ENCODE results near the gene RTN1.
A peak's percentile ranks its signal among the peaks of the same experiment; 100 is the strongest.

DNA sequence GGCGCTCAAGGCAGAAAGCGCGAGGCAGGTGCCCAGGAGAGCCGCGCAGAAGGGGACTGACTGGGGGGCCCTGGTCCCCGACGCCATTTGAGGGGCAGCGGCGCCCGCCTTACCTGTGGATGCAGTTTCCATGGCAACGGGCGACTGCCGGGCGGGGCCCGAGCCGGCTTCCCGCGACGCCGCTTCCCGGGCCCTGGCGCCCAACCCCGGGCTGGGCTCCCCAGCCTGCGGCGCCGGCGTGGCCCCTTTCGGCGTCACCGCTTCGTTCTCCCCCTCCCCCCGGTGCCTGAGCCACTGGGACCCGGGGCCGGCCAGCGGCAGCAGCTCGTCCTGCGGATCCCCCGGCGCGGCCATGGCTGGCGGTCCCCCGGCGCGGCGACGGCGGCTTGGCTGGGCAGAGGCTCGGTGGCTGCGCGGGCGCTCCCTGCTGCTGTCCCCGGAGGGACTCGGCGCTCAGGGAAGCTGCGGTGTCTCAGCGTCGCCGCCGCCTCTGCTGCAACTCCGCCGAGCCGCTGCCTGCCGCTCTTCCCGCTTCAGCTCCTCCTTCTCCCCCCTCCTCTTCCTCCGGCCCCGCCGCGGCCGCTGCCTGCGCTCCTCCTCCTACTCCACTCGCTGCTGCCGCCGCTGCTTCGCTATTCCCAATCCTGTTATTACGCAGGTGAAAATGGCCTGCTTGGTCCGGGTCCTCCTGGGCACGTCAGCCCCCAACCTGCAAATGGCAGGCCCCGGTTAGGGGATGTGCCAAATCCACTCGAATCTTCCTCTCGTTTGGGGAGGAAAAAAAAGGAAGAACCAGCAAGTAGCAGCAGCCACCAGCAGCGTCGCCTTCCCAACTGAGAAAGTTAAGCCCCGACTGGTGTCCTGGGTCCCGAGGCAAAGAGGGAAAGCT, at the start of gene RTN1:
- TF ChIP-seq, protein P1, sequence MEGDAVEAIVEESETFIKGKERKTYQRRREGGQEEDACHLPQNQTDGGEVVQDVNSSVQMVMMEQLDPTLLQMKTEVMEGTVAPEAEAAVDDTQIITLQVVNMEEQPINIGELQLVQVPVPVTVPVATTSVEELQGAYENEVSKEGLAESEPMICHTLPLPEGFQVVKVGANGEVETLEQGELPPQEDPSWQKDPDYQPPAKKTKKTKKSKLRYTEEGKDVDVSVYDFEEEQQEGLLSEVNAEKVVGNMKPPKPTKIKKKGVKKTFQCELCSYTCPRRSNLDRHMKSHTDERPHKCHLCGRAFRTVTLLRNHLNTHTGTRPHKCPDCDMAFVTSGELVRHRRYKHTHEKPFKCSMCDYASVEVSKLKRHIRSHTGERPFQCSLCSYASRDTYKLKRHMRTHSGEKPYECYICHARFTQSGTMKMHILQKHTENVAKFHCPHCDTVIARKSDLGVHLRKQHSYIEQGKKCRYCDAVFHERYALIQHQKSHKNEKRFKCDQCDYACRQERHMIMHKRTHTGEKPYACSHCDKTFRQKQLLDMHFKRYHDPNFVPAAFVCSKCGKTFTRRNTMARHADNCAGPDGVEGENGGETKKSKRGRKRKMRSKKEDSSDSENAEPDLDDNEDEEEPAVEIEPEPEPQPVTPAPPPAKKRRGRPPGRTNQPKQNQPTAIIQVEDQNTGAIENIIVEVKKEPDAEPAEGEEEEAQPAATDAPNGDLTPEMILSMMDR (IDR thresholded peaks at IDR 0.05) = no peak
- peak; percentile 29 to 33 for TF ChIP-seq POLR2A (IDR thresholded peaks at IDR 0.05)

Measured in adrenal gland (tissue), 5 donors.